NOMO-1 treated with DMSO at 0.1 percent for 48 hours (cell line): ENCODE data around the gene TULP4.
"Not testable (repeated sequence)": the region's sequence is repeated elsewhere in the genome, so short reads cannot be mapped to it uniquely, and the experiment has no call there.

Experiments used
- DNase-seq: peaks from one replicate; lab custom pipeline; 2025; ENCODE audit not compliant: unreplicated experiment; lab: John Stamatoyannopoulos, UW

TULP4 gene

DNA sequence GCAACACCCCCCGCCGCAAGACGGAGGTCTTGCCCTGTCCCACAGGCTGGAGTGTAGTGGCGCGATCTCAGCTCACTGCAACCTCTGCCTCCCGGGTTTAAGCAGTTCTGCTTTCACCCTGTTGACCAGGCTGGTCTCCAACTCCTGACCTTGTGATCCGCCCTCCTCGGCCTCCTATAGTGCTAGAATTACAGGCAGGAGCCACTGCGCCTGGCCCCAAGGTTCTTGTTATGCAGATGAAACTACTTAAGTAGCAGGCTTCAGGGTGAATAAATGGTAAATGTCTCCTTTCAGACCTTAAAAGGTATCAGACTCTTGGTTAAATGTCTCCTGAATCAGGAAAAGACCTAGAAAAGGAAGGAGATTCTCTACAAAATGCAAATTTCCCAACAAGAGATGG lies 152.2 kb downstream of the TULP4 start:
- no peak for DNase-seq

DNA sequence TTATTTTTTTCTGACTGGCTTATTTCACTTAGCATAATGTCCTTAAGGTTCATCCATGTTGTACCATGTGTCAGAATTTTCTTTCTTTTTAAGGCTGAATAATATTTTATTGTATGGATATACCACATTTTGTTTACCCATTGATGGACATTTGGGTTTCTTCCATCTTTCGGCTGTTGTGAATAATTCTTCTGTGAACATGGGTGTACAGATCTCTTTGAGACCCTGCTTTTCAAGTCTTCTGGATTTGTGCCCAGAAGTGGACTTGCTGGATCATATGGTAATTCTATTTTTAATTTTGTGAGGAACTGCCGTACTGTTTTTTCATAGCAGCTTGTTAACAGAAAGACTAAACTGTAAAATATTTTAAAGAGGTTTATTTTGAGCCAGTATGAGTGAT lies 153.0 kb downstream of the TULP4 start:
- no peak for DNase-seq

DNA sequence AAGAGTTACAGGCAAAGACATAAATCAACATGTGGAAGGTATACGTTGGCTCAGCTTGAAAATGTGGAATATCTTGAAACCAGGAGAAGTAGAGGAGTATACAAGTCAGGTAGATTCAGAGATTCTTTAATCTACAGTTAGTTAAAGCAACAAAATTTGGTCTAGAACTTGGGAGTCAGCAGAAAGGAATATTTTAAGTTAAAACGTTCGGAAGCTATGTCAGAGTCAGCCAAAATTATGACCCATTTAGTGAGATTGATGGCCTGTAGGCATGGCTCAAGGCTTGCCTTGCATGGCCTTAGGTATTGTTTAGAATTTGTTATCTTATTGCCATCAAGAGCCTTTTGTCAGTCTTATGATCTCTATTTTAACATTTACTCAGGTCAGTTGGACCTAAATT lies 153.5 kb downstream of the TULP4 start:
- no peak for DNase-seq

DNA sequence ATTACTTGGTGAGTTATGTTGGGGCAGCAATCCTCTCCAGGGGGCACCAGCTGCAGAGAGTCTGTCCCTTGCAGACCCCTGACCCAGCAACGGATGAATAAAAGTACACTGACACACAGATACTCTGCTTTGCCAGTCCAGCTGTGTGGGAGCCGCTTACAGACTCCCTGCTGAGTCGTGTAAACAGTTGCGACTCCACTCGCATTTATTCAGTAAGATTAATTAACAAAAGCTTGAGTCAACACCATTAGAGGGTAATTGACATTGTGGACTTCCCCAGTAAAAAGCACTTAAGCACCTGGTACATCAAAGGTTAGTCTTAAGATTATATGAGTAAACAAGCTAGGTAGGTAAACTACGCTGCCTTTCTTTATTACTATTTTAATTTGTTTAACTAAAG lies 155.7 kb downstream of the TULP4 start:
- no peak for DNase-seq

DNA sequence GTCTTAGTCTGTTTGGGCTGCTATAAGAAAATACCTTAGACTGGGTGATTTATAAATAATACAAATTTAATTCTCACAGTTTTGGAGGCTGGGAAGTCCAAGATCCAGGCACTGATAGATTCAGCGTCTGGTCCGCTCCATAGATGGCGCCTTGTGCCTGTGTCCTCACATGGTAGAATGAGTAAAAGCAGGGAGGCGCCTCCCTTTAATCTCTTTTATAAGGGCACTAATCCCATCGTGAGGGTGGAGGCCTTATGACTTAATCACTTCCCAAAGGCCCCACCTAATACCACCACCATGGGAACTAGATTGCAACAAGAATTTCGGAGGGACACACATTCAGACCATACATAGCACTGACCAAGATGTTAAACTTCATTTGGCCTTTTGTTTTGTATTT lies 156.4 kb downstream of the TULP4 start:
- no peak for DNase-seq

DNA sequence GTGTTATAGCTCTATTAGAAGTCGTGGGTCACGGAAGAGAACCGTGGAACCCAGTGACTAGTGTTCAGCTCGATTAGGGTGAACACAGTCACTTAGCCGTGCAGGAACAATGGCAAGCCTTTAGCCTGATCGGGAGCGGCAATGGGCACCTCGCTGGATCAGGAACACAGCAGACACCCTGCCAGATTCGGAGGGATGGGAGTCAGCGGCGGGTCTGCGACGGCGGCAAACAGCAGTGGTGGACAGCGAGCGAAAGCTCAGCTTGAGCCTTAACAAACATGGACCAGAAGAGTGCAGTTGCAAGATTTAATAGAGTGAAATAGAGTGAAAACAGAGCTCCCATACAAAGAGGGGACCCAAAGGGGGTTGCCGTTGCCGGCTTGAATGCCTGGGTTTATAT lies 157.8 kb downstream of the TULP4 start:
- not testable (repeated sequence) for DNase-seq

DNA sequence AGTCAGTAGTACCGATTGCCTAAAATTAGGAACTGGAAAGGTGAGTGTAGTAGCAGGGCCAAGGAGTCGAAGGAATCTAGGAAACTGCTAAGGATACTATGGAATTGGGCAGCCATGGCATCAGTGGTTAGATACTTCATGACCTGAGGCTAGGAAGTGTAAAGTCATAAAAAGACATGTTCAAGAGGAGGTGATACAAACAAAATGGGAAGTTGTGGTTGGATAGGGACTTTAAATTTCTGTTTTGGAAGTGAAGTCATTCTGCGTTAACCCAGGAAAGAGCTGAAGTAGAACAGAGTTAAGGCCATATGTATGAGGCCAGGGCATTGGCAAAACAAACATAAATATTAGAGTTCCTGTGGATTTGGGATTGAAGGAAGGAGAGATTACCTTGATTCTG lies 159.1 kb downstream of the TULP4 start:
- DNase-seq: peak; percentile 78

DNA sequence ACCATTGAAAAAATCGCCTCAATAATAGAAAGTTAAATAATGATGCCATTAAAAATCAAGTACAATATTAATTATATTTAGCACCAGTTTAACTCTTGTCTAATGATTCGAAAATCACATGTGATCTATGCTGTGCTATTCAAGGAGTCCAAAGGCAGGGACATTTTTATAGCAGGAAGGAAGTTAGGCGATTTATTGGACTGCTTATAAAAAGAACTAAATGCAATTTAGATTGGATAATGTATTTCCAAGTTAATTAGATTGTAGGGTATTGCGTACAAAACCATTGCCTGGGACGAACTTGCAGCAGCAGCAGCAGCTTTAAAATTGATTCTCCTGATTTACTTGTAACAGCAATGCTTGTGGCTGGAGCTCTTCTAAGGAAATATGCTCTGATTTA lies 160.2 kb downstream of the TULP4 start:
- DNase-seq: no peak

DNA sequence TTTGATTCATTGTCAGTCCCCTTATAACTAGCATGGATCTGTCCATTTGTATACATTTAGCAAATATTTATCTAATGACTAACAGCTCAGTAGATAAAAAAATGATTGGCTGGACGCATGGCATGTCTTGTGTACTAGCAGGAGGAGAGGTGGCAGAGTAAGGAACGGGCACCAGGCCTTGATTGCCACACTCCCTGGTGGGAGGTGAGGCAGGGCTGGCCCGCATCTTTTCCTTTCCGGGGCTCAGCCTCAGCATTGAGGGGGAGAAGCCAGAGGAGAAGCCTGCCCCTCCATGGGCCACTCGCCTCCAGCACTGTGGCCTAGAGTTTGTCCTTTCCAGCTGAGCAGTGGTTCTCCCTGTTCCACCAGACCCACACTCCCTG lies 162.7 kb downstream of the TULP4 start:
- DNase-seq: no peak

DNA sequence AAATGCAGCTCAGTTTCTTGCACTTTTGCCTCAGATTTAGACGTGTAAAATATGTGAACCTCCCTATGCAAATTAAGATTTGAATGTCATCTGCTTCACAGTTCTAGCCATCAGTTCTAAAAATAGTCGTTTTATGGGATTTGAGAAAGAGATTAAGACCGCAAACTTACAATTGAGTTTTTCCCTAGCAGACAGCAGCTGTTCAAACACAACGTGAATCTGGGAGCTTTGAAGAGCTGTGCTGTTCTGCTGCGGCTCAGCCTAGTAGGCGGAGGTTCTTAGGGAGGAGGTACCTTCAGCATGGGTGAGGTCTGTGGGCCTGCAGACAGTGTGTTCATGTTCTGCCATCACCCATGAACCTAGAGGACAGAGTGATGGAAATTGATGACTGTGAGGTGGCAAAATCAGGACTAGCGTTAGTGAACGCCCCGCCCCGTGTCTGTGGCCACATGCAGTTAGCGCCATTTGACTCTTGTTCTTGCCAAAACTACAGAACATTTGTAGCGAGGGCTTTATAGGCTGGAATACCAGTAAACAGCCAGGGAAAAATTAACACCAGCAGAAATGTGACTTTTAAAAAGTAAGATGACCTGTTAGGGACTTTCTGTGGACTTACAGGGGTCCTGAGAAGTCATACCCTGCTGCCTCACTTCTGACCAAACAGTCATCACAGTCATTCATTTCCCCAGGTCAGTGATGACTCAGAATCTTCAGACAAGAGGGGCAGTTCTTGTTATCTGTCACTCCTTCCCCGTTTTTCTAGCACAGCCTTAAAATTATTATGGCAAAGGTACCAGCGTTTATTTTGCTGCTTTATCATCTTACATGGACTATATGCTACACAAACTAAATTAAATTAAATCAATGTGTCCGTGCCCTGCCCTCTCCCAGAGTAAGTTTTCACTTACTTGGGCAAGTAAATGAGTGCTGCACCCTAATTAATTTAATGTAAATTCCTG lies 163.4 kb downstream of the TULP4 start:
- DNase-seq: peak; percentile 59

DNA sequence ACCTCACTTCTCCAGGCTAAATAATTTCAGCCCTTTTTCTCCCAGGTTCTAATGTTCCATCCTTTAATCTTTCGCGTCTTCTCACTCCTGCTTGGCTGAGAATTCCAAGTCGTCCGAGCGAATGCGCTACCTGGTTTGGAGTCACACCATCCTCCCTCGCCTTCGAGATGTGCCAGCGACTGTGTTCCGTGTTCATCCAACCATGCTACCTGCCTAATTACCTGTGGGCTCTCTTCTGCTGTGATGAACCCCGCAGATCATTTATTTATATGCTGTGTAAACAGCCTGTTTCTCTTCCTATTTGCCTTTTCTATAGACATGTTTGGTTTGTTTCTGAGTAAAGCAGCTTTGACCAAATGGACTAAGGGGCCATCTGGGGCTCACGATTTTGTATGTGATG lies 164.1 kb downstream of the TULP4 start:
- DNase-seq: no peak

DNA sequence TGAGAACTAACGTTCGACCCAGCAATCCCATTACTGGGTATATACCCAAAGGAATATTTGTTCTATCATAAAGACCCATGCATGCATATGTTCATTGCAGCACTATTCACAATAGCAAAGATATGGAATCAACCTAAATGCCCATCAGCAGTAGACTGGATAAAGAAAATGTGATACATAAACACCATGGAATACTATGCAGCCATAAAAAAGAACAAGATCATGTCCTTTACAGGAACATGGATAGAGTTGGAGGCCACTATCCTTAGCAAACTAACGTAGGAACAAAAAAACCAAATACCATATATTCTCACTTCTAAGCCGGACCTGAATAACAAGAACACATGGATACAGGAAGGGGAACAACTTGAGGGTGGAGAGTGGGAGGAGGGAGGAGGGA lies 165.5 kb downstream of the TULP4 start:
- not testable (repeated sequence) for DNase-seq

DNA sequence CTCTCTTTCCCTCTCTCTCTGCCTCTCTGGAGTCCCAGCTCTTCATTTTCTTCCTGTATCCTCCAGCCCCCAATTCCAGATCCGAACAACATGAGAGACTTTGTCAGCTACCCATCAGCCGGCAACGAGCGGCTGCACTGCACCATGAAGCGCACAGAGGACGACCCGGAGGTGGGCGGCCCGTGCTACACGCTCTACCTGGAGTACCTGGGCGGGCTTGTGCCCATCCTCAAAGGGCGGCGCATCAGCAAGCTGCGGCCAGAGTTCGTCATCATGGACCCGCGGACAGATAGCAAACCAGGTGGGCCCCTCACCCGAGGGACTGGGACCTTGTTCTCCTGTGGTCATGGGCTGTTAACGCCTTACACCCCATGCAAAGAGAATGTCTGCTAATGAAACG lies 168.7 kb downstream of the TULP4 start:
- DNase-seq: no peak

DNA sequence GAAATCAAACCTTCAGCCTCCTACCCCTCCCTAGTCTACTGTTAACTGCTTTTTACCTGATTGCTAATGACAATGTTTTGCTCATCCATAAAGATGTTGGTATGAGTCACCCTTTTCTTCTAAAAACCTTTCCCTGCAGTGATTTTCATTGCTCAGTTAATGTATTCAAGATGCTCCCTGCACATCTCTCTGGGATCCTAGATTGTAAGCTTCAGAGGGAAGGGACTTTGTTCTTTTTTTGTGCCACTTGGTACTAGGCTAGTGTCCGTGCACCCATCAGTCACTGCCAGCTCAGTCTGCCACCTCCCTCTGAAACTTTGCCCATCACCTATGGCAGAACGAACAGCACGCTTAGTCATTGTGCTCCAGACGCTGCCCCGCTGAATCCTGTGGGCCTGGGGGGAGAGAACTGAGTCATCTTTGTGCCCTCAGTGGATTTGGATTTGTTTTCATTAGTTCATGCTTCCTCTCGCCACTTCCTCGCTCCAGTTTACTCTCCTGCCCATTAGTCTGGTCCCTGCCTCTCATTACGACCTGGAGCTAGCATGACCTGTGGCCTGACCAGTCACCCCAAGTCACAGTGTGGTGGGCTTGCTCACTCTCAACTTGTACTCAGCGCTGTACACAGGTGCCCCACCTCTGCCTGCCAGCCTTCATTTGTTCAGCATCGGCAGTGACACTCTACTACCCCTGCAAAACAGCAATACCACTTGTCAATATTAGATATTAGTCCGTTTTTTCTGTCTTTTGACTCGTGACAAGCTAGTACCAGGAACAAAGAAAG lies 169.6 kb downstream of the TULP4 start:
- DNase-seq: no peak

DNA sequence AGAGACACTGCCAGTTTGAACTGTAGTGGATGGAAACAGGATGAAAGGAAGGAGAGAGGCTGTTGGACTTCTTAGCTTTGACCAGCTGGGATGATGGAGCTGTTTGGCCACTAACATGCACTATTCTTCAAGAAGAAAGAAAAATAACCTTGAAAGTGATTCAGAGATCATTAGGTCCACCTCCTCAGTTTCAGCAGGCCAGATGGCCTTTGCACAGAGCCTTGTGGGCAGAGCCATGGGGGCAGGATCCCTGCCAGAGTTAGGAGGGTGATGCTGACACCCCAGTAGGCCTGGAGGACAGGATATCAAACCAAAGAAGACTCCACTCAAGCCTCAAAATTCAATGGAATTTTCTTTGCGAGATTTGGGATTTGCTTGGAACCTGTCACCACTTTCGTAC lies 173.2 kb downstream of the TULP4 start:
- DNase-seq: no peak

DNA sequence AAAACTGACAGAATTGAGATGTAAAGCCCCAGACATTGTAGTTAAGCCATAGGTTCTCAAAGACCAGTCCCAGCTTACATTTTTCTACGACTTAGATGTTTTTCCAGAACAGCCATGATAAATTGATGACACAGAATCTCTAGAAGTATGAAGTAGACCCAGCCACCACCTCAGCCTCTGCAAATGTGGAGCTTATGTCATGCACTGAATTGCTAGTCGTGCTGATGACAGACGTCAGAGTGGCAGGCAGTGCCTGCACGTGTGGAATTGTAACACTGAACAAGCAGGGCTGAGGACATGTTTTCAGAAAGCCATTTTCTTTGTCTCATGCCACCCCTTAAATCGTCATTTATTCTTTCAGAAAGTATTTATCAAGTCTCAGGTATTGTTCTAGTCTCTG lies 175.2 kb downstream of the TULP4 start:
- DNase-seq: no peak

DNA sequence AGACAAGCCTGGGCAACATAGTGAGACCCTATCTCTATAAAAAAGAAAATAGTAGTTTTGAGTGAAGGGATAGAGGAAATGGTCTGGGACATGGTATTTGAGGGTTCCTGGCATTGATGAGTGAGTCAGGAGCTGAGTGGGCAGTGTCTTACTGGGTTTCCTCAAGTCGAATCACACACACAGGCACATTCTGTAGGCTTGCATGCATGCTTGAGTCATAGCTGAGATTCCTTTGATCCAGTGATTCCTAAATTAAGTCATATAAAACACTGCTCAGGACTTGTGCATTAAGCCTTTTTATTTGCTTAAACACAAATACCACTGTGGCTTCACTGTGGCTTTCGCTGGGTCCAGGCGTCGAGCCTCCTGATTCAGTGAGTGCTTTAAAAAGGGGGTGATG lies 175.8 kb downstream of the TULP4 start:
- DNase-seq: no peak

DNA sequence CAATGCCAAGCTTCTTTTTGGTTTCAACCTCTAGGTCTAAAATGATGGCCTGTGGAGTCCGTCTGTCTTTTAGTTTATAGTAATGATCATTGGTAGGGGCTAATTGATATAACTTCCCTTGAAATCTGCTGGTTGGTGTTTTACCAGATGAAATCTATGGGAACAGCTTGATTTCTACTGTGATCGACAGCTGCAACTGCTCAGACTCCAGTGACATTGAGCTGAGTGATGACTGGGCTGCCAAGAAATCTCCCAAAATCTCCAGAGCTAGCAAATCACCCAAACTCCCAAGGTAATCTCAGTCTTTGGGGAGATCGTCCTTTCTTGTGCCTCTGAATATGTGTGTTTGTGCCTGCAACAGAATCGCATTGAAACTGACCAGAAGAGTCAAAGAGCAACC lies 177.2 kb downstream of the TULP4 start:
- no peak for DNase-seq

DNA sequence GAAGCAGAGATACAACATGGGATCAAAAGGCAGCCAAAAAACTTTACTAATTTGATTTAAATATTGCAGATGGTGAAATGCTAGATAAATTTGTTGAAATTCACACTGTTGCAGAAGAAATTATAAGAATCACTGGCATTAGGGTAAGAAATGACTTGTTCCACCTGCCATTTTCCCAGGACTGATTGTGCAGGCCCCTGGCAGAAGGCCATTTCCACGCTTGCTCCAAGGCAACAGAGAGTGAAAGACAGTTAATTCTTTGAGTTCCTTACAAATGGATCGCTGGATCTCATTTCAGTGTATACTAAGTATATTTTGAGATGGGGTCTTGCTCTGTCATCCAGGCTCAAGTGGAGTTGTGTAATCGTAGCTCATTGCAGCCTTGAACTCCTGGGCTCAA lies 180.6 kb downstream of the TULP4 start:
- DNase-seq: no peak

DNA sequence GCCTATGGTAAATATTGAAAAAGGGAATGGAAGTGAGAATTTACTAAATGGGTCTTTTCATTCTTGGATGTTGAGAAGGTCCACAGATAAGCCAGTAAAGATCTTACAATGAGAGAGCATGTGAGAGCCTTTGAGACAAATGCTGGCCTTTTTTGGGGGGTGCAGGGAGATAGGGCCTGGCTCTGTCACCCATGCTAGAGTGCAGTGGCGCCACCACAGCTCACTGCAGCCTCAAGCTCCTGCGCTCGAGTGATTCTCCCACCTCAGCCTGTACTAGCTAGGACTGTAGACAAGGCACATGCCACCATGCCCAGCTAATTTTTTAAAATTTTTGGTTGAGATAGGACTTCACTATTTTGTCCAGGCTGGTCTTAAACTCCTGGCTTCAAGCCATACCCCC lies 184.4 kb downstream of the TULP4 start:
- DNase-seq: no peak

DNA sequence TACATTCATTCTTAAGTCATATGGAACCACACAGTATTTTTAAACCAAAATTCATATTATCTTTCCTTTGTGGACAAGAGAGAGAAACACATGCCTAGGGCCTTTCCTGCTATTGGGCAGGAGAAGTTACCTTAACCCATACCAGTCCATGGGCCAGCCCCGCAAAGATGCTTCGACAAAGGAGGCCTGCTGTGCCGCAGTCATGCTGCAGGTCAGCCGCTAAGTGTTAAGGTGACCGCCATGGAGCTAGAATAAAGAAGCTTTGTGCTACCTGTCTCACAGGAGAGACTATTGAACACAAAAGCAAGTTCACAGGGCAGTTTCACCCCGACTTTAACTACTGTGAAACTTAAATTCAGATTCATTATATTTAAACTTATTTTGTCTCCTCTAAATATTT lies 185.4 kb downstream of the TULP4 start:
- DNase-seq: no peak

DNA sequence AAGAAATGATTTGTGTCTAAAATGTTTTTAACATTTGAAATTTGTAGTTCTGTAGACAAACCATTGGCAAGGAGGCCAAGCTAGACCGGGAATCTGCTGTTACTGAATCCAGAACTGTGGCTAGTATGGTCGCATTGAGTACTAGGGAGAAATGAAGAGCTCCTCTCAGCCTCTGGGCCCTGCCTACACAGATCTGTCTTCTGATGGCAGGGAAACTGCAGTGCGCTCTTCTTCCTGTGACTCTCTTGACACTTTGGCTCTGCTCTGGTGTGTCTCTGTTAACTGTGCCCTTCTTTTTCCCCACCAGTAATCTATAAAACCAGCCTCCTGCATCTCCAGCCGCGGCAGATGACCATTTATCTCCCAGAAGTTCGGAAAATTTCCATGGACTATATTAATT lies 186.1 kb downstream of the TULP4 start:
- no peak for DNase-seq
